Measurements from ENCODE around the gene ITFG1. TPM values are rescaled to one million over a fixed set of nuclear protein-coding genes. Genes with fewer than 3 reads are reported as not detected.

The ITFG1 gene
- polyA plus RNA-seq, 3 donors, result 28.9 to 62.5 (median 35.3) TPM

- Mint-ChIP-seq H3K27me3 (ENCODE audit: low read depth in 3 of 3) (no peaks in the 10 kb centered on the region), H3K27ac (peak overlapping the region in 2 of 7 donors; percentile 6 to 54), H3K4me3 (no peak overlapping the region), H3K4me1 (peaks cover 7% of the 10 kb centered on the region), H3K9me3 (peaks cover 0 to 1% (median 0%) of the 10 kb centered on the region in 7 donors), H3K36me3 (peaks cover 54 to 58% of the 10 kb centered on the region in 2 donors)
- no peak for TF ChIP-seq CTCF (IDR thresholded peaks at IDR 0.05)
- 100% methylated on average over 1 of the region's 2 CpGs for WGBS (ENCODE audit: insufficient coverage)
- no peak overlapping the region for H3K9ac ChIP-seq (ENCODE audit: insufficient read depth, low read length, poor library complexity, severe bottlenecking)
- H3K27ac ChIP-seq (ENCODE audit: low read depth in 1 of 2, low read length in 2 of 2), result peak overlapping the region in 1 of 2 donors; percentile 18
- peaks cover 25% of the 10 kb centered on the region for H3K79me2 ChIP-seq (ENCODE audit: insufficient read depth, low read length)
- DNase-seq, result no peak
- no peak overlapping the region for H3K4me3 ChIP-seq (replicated peaks in 1 of 3; ENCODE audit: low read depth in 2 of 3, low read length in 3 of 3)
- H4K20me1 ChIP-seq (ENCODE audit: insufficient read depth, low read length), result no peaks in the 10 kb centered on the region
- intact Hi-C loops (cut with micrococcal nuclease), result no loop called here
- peaks cover 58 to 72% of the 10 kb centered on the region in 2 donors for H3K36me3 ChIP-seq (replicated peaks in 1 of 2; ENCODE audit: control insufficient read depth in 1 of 2, insufficient read depth in 2 of 2, low read length in 2 of 2)
- peaks cover 5 to 8% of the 10 kb centered on the region in 2 donors for H3K4me1 ChIP-seq (ENCODE audit: control insufficient read depth in 1 of 2, insufficient read depth in 2 of 2, low read length in 2 of 2)
- H3K9me3 ChIP-seq (replicated peaks in 1 of 2; ENCODE audit: control insufficient read depth in 1 of 2, insufficient read depth in 1 of 2, low read length in 2 of 2), result no peaks in the 10 kb centered on the region
- H3K27me3 ChIP-seq (ENCODE audit: control insufficient read depth in 2 of 2, insufficient read depth in 2 of 2, low read length in 2 of 2), result no peaks in the 10 kb centered on the region
- H2AFZ ChIP-seq (ENCODE audit: insufficient read depth, low read depth, low read length, poor library complexity, severe bottlenecking), result no peak overlapping the region
- no peak overlapping the region for H3K4me2 ChIP-seq (replicated peaks; ENCODE audit: extremely low read depth, low read length, poor library complexity, severe bottlenecking)
Observed at GRCh38 chr16:47499080-47499699, 38.3 kb upstream of the ITFG1 start.

- Mint-ChIP-seq H3K27ac (peak overlapping the region; percentile 84 to 97 (median 94)), H3K9me3 (peaks cover 4 to 25% (median 20%) of the 10 kb centered on the region in 7 donors), H3K4me1 (peaks cover 28% of the 10 kb centered on the region), H3K36me3 (peaks cover 26 to 28% of the 10 kb centered on the region in 2 donors), H3K27me3 (ENCODE audit: low read depth in 3 of 3) (peaks cover 0 to 1% (median 0%) of the 10 kb centered on the region in 3 donors), H3K4me3 (peak overlapping the region; percentile 79 to 92)
- H2AFZ ChIP-seq (ENCODE audit: insufficient read depth, low read depth, low read length, poor library complexity, severe bottlenecking), result peak overlapping the region; percentile 82
- TF ChIP-seq CTCF (IDR thresholded peaks at IDR 0.05), result no peak
- H3K27ac ChIP-seq (ENCODE audit: low read depth in 1 of 2, low read length in 2 of 2), result peak overlapping the region; percentile 70 to 85
- H3K4me3 ChIP-seq (replicated peaks in 1 of 3; ENCODE audit: low read depth in 2 of 3, low read length in 3 of 3), result peak overlapping the region; percentile 37 to 77 (median 52)
- peak overlapping the region; percentile 75 for H3K4me2 ChIP-seq (replicated peaks; ENCODE audit: extremely low read depth, low read length, poor library complexity, severe bottlenecking)
- H3K36me3 ChIP-seq (replicated peaks in 1 of 2; ENCODE audit: control insufficient read depth in 1 of 2, insufficient read depth in 2 of 2, low read length in 2 of 2), result peaks cover 11 to 26% of the 10 kb centered on the region in 2 donors
- H3K79me2 ChIP-seq (ENCODE audit: insufficient read depth, low read length), result peaks cover 56% of the 10 kb centered on the region
- H3K4me1 ChIP-seq (ENCODE audit: control insufficient read depth in 1 of 2, insufficient read depth in 2 of 2, low read length in 2 of 2), result peaks cover 26 to 35% of the 10 kb centered on the region in 2 donors
- intact Hi-C loops (cut with micrococcal nuclease), result no loop called here
- H4K20me1 ChIP-seq (ENCODE audit: insufficient read depth, low read length), result no peaks in the 10 kb centered on the region
- H3K9me3 ChIP-seq (replicated peaks in 1 of 2; ENCODE audit: control insufficient read depth in 1 of 2, insufficient read depth in 1 of 2, low read length in 2 of 2), result peaks cover 8 to 27% of the 10 kb centered on the region in 2 donors
- peak overlapping the region; percentile 51 for H3K9ac ChIP-seq (ENCODE audit: insufficient read depth, low read length, poor library complexity, severe bottlenecking)
- WGBS (ENCODE audit: insufficient coverage), result no CpG with 5 or more reads among the region's 9 CpGs
- no peaks in the 10 kb centered on the region for H3K27me3 ChIP-seq (ENCODE audit: control insufficient read depth in 2 of 2, insufficient read depth in 2 of 2, low read length in 2 of 2)
- peak in 1 of 3 donors; percentile 24 for DNase-seq
Observed at GRCh38 chr16:47493381-47494337, 32.8 kb upstream of the ITFG1 start.

Measured in CD14-positive monocyte (primary cell).